K562 (cell line): ENCODE measurements around the gene SPAG9.

Experiments
- ESRRA ChIP-seq: fragments of 450-650 bp; IDR thresholded peaks from 2 replicates; pipeline ENCODE4 v1.6.1; 2014; ENCODE audit warnings: low read depth, mild to moderate bottlenecking, moderate library complexity, borderline replicate concordance
- NFE2 ChIP-seq: IDR thresholded peaks from 2 replicates; pipeline ENCODE4 v1.6.1; 2014; ENCODE audit warnings: antibody characterized with exemption, low read depth
- POLR2A ChIP-seq: fragments of 450-650 bp; conservative IDR thresholded peaks from 2 replicates; pipeline ENCODE4 v1.6.1; 2016
- RNF2 ChIP-seq: sonication (generic); IDR thresholded peaks from 2 replicates; pipeline ENCODE4 v1.6.1; 2016
- SIN3A ChIP-seq, 2 experiments: fragments of 150-350 bp in 1 of 2; IDR thresholded peaks; 2 replicates each; pipeline ENCODE4 v1.6.1; 2011 to 2016; ENCODE audit warnings: borderline replicate concordance in 2 of 2, low read depth in 2 of 2, low read length in 2 of 2, mild to moderate bottlenecking in 2 of 2, moderate library complexity in 2 of 2; ENCODE audit not compliant: control insufficient read depth in 1 of 2
- TF ChIP-seq, protein P1 (sequence below): fragments of 450-650 bp; formaldehyde crosslinking; IDR thresholded peaks from 2 replicates; pipeline ENCODE4 v1.4.0; 2022; ENCODE audit warnings: missing genetic modification characterization
- TF ChIP-seq, protein P2 (sequence below), 2 experiments: fragments of 450-650 bp in 1 of 2; sonication (generic) in 1 of 2; formaldehyde crosslinking in 1 of 2; IDR thresholded peaks in 1 of 2; conservative IDR thresholded peaks in 1 of 2; 2 replicates each; pipeline versions ENCODE4 v1.6.1 to v1.8.1; 2016 to 2023; ENCODE audit warnings: mild to moderate bottlenecking in 2 of 2, moderate library complexity in 2 of 2, inconsistent platforms in 1 of 2, missing genetic modification reagents in 1 of 2
- TF ChIP-seq, protein P3 (sequence below): fragments of 450-650 bp; formaldehyde crosslinking; conservative IDR thresholded peaks from 2 replicates; pipeline ENCODE4 v1.4.0; 2022; ENCODE audit warnings: mild to moderate bottlenecking, missing genetic modification characterization

GRCh38 chr17:50926523-50926922 lies 194.1 kb downstream of the SPAG9 start:
- TF ChIP-seq SIN3A (IDR thresholded peaks at IDR 0.05; ENCODE audit: borderline replicate concordance in 2 of 2, control insufficient read depth in 1 of 2, low read depth in 2 of 2, low read length in 2 of 2) (no peak), NFE2 (no peak), POLR2A (no peak), RNF2 (no peak), ESRRA (no peak)
- TF ChIP-seq, protein P1, sequence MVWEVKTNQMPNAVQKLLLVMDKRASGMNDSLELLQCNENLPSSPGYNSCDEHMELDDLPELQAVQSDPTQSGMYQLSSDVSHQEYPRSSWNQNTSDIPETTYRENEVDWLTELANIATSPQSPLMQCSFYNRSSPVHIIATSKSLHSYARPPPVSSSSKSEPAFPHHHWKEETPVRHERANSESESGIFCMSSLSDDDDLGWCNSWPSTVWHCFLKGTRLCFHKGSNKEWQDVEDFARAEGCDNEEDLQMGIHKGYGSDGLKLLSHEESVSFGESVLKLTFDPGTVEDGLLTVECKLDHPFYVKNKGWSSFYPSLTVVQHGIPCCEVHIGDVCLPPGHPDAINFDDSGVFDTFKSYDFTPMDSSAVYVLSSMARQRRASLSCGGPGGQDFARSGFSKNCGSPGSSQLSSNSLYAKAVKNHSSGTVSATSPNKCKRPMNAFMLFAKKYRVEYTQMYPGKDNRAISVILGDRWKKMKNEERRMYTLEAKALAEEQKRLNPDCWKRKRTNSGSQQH, result no peak
- TF ChIP-seq, protein P2, sequence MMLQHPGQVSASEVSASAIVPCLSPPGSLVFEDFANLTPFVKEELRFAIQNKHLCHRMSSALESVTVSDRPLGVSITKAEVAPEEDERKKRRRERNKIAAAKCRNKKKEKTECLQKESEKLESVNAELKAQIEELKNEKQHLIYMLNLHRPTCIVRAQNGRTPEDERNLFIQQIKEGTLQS (IDR thresholded peaks at IDR 0.05), result no peak
- TF ChIP-seq, protein P2 (CRISPR knock-in tag; conservative IDR thresholded peaks at IDR 0.05), result no peak
- TF ChIP-seq, protein P3, sequence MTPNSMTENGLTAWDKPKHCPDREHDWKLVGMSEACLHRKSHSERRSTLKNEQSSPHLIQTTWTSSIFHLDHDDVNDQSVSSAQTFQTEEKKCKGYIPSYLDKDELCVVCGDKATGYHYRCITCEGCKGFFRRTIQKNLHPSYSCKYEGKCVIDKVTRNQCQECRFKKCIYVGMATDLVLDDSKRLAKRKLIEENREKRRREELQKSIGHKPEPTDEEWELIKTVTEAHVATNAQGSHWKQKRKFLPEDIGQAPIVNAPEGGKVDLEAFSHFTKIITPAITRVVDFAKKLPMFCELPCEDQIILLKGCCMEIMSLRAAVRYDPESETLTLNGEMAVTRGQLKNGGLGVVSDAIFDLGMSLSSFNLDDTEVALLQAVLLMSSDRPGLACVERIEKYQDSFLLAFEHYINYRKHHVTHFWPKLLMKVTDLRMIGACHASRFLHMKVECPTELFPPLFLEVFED (CRISPR knock-in tag), result no peak
